ENCODE measurements around the gene KY.

GRCh38 chr3:134625885-134626741, 24.7 kb downstream of the KY start:
- TF ChIP-seq, protein P1, sequence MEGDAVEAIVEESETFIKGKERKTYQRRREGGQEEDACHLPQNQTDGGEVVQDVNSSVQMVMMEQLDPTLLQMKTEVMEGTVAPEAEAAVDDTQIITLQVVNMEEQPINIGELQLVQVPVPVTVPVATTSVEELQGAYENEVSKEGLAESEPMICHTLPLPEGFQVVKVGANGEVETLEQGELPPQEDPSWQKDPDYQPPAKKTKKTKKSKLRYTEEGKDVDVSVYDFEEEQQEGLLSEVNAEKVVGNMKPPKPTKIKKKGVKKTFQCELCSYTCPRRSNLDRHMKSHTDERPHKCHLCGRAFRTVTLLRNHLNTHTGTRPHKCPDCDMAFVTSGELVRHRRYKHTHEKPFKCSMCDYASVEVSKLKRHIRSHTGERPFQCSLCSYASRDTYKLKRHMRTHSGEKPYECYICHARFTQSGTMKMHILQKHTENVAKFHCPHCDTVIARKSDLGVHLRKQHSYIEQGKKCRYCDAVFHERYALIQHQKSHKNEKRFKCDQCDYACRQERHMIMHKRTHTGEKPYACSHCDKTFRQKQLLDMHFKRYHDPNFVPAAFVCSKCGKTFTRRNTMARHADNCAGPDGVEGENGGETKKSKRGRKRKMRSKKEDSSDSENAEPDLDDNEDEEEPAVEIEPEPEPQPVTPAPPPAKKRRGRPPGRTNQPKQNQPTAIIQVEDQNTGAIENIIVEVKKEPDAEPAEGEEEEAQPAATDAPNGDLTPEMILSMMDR (IDR thresholded peaks at IDR 0.05), result no peak
- TF ChIP-seq POLR2AphosphoS5 (IDR thresholded peaks at IDR 0.05), result no peak
